Measurements from ENCODE around the gene SNX21.
A peak's percentile ranks its signal among the peaks of the same experiment; 100 is the strongest.
"Not testable (repeated sequence)": the region's sequence is repeated elsewhere in the genome, so short reads cannot be mapped to it uniquely, and the experiment has no call there.

The SNX21 gene

DNA sequence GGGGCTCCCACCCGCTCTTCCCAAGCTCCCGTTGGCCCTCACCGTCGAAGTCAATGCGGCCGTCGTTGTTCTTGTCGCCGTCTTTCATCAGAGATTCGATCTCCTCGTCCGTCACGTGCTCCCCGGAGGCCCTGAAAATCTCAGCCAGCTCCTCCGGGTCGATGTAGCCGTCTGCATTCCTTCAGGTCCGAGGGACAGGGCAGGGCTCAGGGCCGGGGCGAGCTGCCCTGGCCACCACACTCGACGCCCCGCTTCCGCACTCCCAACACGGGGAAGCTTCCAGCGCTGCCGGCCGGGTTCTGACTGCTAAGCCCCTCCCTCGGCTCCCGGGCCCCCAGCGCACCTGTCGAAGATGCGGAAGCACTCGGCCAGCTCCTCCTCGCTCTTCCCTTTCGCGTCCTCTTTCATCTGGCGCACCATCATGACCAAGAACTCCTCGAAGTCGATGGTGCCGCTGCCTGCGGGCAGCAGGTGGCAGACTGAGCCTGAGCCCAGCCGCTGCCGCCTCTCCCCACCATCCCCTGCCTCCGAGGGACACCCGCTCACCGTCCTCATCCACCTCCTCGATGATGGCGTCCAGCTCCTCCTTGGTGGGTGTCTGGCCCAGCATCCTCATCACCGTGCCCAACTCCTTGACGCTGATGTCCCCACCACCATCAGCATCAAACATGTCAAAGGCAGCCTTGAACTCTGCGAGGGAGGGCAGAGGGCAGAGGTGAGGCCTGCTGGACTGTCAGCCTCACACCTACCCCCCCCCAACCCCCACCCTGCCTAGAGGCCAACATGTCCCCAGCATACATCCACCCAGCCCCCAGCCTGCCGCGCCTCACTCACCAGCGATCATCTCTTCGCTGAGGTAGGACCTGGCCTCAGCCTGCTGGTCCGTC lies 9.4 kb upstream of the SNX21 start:
- Histone ChIP-seq H3K4me3 (ENCODE audit: low read length) (no peak overlapping the region), H3K27me3 (replicated peaks; ENCODE audit: control insufficient read depth, insufficient read depth, low read length) (peaks cover 7% of the 10 kb centered on the region), H3K9me3 (ENCODE audit: control insufficient read depth, low read length) (no peaks in the 10 kb centered on the region), H3K36me3 (ENCODE audit: control insufficient read depth, insufficient read depth, low read length, severe bottlenecking) (no peaks in the 10 kb centered on the region), H3K9ac (ENCODE audit: low read length) (no peak overlapping the region), H3K4me1 (ENCODE audit: control insufficient read depth, insufficient read depth, low read length) (peaks cover 43% of the 10 kb centered on the region)
- DNase-seq (ENCODE audit: low read depth): peak; percentile 49

DNA sequence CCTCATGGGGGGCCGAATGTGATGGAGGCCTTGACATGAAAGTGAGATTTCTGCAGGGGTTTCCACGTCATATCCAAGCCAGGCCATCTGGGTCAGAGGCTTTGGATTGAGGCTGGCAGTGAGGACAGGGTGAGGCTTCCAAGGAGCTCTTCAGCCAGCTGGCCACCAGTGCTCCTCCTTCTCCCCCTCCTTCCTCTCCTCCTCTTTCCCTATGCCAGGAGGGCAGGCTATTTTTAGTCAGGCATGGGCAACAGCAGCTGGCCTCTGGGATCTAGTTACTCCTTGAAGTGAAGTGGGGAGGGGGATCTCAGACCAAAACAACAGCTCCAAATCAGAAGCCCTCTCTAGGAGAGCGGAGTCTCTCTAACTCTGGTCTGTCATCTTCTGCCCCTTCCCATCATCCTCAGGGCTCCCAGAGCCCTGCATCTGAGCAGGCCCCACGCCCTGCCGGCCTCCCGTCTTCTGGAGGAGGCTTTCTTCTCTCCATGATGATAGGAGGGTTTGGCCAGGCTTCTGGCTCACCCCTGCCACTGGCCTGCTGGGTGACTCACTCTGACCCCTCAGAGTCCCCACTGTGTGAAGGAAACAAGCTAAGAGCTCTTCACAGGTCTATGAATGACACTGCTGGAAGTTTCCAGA lies 7.1 kb upstream of the SNX21 start:
- H3K27me3 ChIP-seq (replicated peaks; ENCODE audit: control insufficient read depth, insufficient read depth, low read length): peaks cover 7% of the 10 kb centered on the region
- peak; percentile 22 for DNase-seq (ENCODE audit: low read depth)
- no peaks in the 10 kb centered on the region for H3K36me3 ChIP-seq (ENCODE audit: control insufficient read depth, insufficient read depth, low read length, severe bottlenecking)

DNA sequence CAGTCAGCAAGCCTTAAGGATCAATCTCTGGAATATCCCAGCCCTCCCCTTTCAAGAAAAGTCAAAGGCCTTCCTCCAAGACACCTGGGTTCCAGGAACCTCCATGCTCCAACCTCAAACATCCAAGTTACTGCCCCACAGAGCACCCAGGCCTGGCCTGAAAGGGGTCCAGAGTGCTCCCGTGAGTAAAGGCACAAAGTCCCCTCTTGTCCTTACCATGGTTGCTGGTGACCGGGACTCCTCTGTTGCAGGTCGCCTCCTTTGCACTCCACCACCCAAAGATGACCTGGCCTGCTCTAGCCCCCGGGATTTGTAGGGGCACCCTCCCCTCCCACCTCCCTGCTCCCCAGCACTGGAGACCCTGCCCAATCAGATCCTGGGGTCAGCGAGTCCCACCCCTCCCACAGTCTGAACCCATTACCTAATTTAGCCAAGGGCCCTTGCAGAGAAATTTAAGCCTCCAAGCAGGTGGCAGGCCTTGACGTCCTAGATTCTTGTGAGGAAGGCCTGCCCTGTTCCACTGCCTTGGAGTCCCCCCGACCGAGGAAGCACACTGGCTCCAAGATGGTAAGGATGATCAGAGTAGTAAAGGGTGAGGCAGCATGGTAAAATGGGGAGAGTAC lies 6.5 kb upstream of the SNX21 start, which contains the start of gene TNNC2:
Gene TNNC2, minus strand, starts transcription at position 283 of the 623 bp plus-strand sequence. Its CDS starts 64 bp downstream, at position 219.
- Histone ChIP-seq H3K27me3 (replicated peaks; ENCODE audit: control insufficient read depth, insufficient read depth, low read length) (peaks cover 4% of the 10 kb centered on the region), H3K9ac (ENCODE audit: low read length) (peak within 1 kb of the TSS; percentile 71), H3K9me3 (ENCODE audit: control insufficient read depth, low read length) (no peaks in the 10 kb centered on the region), H3K36me3 (ENCODE audit: control insufficient read depth, insufficient read depth, low read length, severe bottlenecking) (no peaks in the 10 kb centered on the region), H3K4me3 (ENCODE audit: low read length) (peak within 1 kb of the TSS; percentile 1), H3K4me1 (ENCODE audit: control insufficient read depth, insufficient read depth, low read length) (peaks cover 43% of the 10 kb centered on the region)
- no peak for DNase-seq (ENCODE audit: low read depth)

More for the DNA sequence above, 7.1 kb upstream of the SNX21 start:
- H3K9me3 ChIP-seq (ENCODE audit: control insufficient read depth, low read length): no peaks in the 10 kb centered on the region
- H3K4me1 ChIP-seq (ENCODE audit: control insufficient read depth, insufficient read depth, low read length): peaks cover 43% of the 10 kb centered on the region
- H3K4me3 ChIP-seq (ENCODE audit: low read length): peak overlapping the region; percentile 1
- peak overlapping the region; percentile 69 for H3K9ac ChIP-seq (ENCODE audit: low read length)

DNA sequence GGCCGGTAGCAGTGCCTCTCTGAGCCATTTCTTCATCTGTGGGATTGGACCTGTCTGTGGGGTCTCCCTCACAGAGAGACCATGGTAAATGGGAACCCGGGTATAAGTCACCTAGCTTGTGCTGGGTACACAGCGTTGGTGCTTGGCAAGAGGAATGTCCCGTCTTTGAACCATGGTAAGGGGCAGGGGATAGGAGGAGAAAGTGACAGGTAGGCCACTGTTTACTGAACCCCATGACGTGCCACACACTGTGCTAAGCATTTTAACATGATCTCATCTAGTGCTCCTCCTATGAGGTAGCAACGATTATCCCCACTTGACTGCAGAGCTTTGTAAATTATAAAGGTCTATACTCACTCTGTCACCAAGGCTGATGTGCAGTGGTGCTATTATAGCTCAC lies 5.9 kb upstream of the SNX21 start:
- Histone ChIP-seq H3K4me3 (ENCODE audit: low read length) (no peak overlapping the region), H3K27me3 (replicated peaks; ENCODE audit: control insufficient read depth, insufficient read depth, low read length) (peaks cover 4% of the 10 kb centered on the region), H3K36me3 (ENCODE audit: control insufficient read depth, insufficient read depth, low read length, severe bottlenecking) (no peaks in the 10 kb centered on the region), H3K9ac (ENCODE audit: low read length) (no peak overlapping the region), H3K9me3 (ENCODE audit: control insufficient read depth, low read length) (no peaks in the 10 kb centered on the region), H3K4me1 (ENCODE audit: control insufficient read depth, insufficient read depth, low read length) (peaks cover 46% of the 10 kb centered on the region)
- no peak for DNase-seq (ENCODE audit: low read depth)

DNA sequence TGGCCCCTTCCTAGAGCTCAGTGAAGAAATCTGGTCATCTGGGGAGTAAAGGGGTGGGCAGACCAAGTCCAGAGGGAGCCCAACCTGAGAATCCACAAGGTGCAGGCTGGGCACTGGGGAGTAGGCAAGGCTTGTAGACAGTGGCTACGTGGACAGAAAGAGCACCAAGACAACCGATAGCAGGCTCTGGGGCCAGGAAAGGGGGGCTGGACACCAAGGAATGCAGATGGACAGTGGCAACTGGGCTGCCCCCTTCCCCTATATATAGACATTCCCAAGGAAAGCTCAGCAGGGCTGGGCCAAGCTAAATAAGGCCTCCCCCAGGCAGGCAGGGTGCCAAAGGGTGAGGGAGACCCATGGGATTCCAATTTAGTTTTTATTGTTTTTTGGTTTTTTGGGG lies 5.0 kb upstream of the SNX21 start:
- Histone ChIP-seq H3K4me1 (ENCODE audit: control insufficient read depth, insufficient read depth, low read length) (peaks cover 45% of the 10 kb centered on the region), H3K27me3 (replicated peaks; ENCODE audit: control insufficient read depth, insufficient read depth, low read length) (no peaks in the 10 kb centered on the region), H3K36me3 (ENCODE audit: control insufficient read depth, insufficient read depth, low read length, severe bottlenecking) (no peaks in the 10 kb centered on the region), H3K9me3 (ENCODE audit: control insufficient read depth, low read length) (no peaks in the 10 kb centered on the region), H3K4me3 (ENCODE audit: low read length) (no peak overlapping the region), H3K9ac (ENCODE audit: low read length) (peak overlapping the region; percentile 71)
- DNase-seq (ENCODE audit: low read depth): peak; percentile 38

DNA sequence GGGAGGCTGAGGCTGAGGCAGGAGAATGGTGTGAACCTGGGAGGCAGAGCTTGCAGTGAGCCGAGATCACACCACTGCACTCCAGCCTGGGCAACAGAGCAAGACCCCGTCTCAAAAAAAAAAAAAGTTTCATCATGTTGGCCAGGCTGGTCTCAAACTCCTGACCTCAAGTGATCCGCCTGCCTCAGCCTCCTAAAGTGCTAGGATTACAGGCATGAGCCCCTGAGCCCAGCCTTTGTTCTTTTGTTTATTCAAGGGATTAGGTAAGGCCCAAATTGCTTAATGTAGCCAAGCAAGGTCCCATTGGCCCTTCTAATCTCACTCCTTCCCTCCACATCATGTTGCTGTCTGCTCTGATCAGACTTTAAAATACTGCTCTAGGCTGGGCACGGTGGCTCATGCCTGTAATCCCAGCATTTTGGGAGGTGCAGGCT lies 3.9 kb upstream of the SNX21 start:
- peaks cover 44% of the 10 kb centered on the region for H3K4me1 ChIP-seq (ENCODE audit: control insufficient read depth, insufficient read depth, low read length)
- not testable (repeated sequence) for H3K36me3 ChIP-seq (ENCODE audit: control insufficient read depth, insufficient read depth, low read length, severe bottlenecking); H3K4me3 ChIP-seq (ENCODE audit: low read length); H3K27me3 ChIP-seq (replicated peaks; ENCODE audit: control insufficient read depth, insufficient read depth, low read length); H3K9me3 ChIP-seq (ENCODE audit: control insufficient read depth, low read length); DNase-seq (ENCODE audit: low read depth); H3K9ac ChIP-seq (ENCODE audit: low read length)

DNA sequence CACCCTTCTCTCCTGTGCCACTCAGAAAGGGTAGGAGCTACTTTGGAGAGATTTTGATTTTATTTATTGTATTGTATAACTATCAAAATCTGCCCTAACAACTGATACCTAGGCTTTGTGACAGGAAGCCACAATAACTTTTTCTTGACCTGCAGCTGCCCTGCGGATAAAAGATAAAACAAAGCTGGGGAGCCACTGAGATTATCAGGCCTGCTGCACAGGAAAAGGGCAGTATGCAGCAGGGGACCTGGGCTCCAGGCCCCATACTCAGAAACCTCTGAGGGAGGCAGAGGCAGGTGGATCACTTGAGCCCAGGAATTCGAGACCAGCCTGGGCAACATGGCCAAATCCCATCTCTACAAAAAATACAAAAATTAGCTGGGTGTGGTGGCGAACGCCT lies 980 bp upstream of the SNX21 start:
- H3K36me3 ChIP-seq (ENCODE audit: control insufficient read depth, insufficient read depth, low read length, severe bottlenecking): peaks cover 8% of the 10 kb centered on the region
- peaks cover 44% of the 10 kb centered on the region for H3K4me1 ChIP-seq (ENCODE audit: control insufficient read depth, insufficient read depth, low read length)
- H3K27me3 ChIP-seq (replicated peaks; ENCODE audit: control insufficient read depth, insufficient read depth, low read length): no peaks in the 10 kb centered on the region
- H3K4me3 ChIP-seq (ENCODE audit: low read length): peak overlapping the region; percentile 91
- no peak for DNase-seq (ENCODE audit: low read depth)
- no peaks in the 10 kb centered on the region for H3K9me3 ChIP-seq (ENCODE audit: control insufficient read depth, low read length)
- H3K9ac ChIP-seq (ENCODE audit: low read length): peak overlapping the region; percentile 97

DNA sequence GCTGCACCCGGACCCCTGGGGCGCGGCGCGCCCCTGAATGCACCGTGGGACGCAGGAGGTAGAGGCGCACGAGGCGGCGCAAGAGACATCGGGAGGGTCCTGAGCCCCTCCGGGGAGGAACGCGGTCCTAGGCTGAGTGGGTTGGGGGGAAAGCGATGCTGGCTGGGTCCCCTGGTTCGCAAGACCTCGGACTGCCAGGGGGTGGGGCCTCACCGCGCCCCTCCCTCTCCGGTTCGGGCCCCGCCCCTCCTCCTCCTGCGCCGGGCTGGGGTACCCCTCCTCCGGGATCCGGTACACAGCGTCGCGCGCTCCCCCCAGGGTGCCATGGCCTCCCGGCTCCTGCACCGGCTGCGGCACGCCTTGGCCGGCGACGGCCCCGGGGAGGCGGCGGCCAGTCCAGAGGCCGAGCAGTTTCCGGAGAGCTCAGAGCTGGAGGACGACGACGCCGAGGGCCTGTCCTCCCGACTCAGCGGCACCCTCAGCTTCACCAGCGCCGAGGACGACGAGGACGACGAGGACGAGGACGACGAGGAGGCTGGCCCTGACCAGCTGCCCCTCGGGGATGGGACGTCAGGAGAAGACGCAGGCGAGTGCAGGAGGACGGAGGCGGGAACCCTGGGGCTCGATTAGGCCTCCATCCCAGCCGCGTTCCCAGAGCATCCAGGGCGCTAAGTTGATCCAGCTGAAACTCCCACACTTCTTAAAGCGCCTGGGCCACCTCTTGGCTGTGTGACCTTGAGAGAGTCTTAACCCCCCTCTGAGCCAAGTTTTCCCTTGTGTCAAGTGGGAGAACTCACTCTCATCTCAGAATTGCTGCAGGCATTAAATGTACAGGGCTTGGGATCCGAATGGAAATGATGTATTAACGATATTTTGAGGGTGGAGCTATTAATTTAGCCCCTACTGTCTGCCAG lies 541 bp downstream of the SNX21 start:
- Histone ChIP-seq H3K36me3 (ENCODE audit: control insufficient read depth, insufficient read depth, low read length, severe bottlenecking) (peaks cover 17% of the 10 kb centered on the region), H3K4me3 (ENCODE audit: low read length) (peak overlapping the region; percentile 91)
- DNase-seq (ENCODE audit: low read depth): peak; percentile 79

DNA sequence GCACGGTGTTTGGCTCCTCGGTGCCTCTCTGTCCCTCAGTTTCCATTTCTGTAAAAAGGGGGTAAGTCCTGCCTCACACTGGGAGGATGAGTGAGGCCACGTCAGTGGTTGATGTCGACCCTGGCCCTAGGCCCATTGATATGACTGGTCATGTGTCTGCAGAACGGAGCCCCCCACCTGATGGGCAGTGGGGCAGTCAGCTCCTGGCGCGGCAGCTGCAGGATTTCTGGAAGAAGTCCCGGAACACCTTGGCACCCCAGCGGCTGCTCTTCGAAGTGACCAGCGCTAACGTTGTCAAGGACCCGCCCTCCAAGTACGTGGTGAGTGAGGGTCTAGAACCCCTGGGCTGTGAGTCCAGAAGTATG lies 1.2 kb downstream of the SNX21 start:
- Histone ChIP-seq H3K4me3 (ENCODE audit: low read length) (peak overlapping the region; percentile 91), H3K27me3 (replicated peaks; ENCODE audit: control insufficient read depth, insufficient read depth, low read length) (no peaks in the 10 kb centered on the region), H3K9ac (ENCODE audit: low read length) (peak overlapping the region; percentile 97), H3K9me3 (ENCODE audit: control insufficient read depth, low read length) (no peaks in the 10 kb centered on the region), H3K36me3 (ENCODE audit: control insufficient read depth, insufficient read depth, low read length, severe bottlenecking) (peaks cover 20% of the 10 kb centered on the region), H3K4me1 (ENCODE audit: control insufficient read depth, insufficient read depth, low read length) (peaks cover 34% of the 10 kb centered on the region)
- DNase-seq (ENCODE audit: low read depth): no peak

More for the DNA sequence above, 541 bp downstream of the SNX21 start:
- no peaks in the 10 kb centered on the region for H3K9me3 ChIP-seq (ENCODE audit: control insufficient read depth, low read length)
- H3K27me3 ChIP-seq (replicated peaks; ENCODE audit: control insufficient read depth, insufficient read depth, low read length): no peaks in the 10 kb centered on the region
- peak overlapping the region; percentile 97 for H3K9ac ChIP-seq (ENCODE audit: low read length)
- H3K4me1 ChIP-seq (ENCODE audit: control insufficient read depth, insufficient read depth, low read length): peaks cover 34% of the 10 kb centered on the region

DNA sequence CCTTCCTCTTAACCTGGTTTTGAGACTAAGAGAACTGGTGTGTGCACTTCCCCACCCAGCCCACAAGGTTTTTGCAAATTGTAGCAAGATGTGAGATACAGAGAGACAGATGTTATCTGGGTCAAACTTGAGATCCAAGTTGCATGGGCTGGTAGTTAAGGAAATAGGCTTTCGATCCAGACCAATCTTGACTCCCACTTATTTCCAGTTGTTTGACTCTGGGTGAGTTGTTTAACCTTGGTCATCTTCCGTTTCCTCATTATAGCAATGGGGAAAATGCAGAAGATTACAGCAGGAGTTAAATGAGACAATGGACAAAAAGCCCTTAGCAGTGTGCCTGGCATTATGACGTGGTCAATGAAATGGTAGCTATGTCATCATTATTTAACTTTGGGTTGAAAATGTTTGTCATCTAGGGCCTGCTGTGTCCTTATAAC lies 1.7 kb downstream of the SNX21 start:
- Histone ChIP-seq H3K4me1 (ENCODE audit: control insufficient read depth, insufficient read depth, low read length) (peaks cover 34% of the 10 kb centered on the region), H3K36me3 (ENCODE audit: control insufficient read depth, insufficient read depth, low read length, severe bottlenecking) (peaks cover 25% of the 10 kb centered on the region), H3K27me3 (replicated peaks; ENCODE audit: control insufficient read depth, insufficient read depth, low read length) (no peaks in the 10 kb centered on the region), H3K4me3 (ENCODE audit: low read length) (peak overlapping the region; percentile 91), H3K9me3 (ENCODE audit: control insufficient read depth, low read length) (no peaks in the 10 kb centered on the region), H3K9ac (ENCODE audit: low read length) (peak overlapping the region; percentile 97)
- no peak for DNase-seq (ENCODE audit: low read depth)

All from adipocyte (in vitro differentiated cells).